Panc1 (cell line): Measurements from ENCODE around the gene NUP50.

Experiments used
- POLR2AphosphoS5 ChIP-seq: IDR thresholded peaks from 2 replicates; pipeline ENCODE4 v1.6.1; 2012; ENCODE audit warnings: mild to moderate bottlenecking, low read depth, low read length, moderate library complexity
- SIN3A ChIP-seq: IDR thresholded peaks from 2 replicates; pipeline ENCODE4 v1.6.1; 2012; ENCODE audit warnings: low read depth, mild to moderate bottlenecking, low read length, moderate library complexity, borderline replicate concordance; ENCODE audit not compliant: insufficient read depth
- TF ChIP-seq, protein P1 (sequence below), 2 experiments: IDR thresholded peaks; 2 replicates each; pipeline ENCODE4 v1.6.1; 2011 to 2012; ENCODE audit warnings: low read depth in 2 of 2, control low read depth in 1 of 2, low read length in 1 of 2, mild to moderate bottlenecking in 1 of 2, moderate library complexity in 1 of 2; ENCODE audit not compliant: insufficient read depth in 1 of 2
- TF ChIP-seq, protein P2 (sequence below): fragments of 450-650 bp; IDR thresholded peaks from 2 replicates; pipeline ENCODE4 v1.5.1; 2017; ENCODE audit warnings: mild to moderate bottlenecking

DNA sequence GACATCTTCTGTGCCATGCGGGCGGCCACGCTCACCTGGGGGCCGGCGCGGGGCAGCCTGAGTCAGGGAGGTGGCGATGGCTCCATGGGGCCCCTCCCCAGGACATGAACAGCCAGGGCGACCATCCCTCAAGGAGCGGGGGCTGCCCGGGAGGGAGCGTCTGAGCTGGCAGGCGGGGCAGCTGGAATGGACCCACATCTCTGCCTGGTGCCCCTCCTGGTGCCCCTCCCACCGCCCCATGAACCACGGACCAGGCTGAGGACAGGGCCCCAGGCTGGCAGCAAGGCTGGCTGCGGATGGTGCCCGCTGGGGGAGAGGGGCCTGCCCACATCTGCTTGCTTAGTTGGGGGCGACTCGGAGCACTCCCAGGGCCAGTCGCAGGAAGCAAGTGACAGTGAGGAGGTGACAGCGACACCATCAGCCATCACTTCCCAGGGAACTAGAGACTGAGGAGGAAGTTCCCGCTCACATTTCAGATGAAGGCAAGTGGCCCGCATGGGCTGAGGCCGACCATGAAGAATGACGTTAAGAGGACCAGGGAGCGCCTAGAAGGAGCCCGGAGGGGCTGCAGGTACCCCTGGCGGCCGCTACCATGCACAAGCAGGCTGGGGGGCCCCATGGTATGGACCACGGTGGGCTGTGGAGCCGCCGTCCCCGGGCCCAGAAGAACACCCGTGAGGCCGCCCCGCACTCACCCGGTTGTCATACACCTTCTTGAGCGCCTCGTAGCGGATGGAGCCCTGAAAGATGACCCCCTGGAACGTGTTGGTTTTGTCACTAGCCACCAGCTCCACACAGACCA lies 39.6 kb downstream of the NUP50 start:
- TF ChIP-seq, protein P1, sequence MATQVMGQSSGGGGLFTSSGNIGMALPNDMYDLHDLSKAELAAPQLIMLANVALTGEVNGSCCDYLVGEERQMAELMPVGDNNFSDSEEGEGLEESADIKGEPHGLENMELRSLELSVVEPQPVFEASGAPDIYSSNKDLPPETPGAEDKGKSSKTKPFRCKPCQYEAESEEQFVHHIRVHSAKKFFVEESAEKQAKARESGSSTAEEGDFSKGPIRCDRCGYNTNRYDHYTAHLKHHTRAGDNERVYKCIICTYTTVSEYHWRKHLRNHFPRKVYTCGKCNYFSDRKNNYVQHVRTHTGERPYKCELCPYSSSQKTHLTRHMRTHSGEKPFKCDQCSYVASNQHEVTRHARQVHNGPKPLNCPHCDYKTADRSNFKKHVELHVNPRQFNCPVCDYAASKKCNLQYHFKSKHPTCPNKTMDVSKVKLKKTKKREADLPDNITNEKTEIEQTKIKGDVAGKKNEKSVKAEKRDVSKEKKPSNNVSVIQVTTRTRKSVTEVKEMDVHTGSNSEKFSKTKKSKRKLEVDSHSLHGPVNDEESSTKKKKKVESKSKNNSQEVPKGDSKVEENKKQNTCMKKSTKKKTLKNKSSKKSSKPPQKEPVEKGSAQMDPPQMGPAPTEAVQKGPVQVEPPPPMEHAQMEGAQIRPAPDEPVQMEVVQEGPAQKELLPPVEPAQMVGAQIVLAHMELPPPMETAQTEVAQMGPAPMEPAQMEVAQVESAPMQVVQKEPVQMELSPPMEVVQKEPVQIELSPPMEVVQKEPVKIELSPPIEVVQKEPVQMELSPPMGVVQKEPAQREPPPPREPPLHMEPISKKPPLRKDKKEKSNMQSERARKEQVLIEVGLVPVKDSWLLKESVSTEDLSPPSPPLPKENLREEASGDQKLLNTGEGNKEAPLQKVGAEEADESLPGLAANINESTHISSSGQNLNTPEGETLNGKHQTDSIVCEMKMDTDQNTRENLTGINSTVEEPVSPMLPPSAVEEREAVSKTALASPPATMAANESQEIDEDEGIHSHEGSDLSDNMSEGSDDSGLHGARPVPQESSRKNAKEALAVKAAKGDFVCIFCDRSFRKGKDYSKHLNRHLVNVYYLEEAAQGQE (IDR thresholded peaks at IDR 0.05; ENCODE audit: insufficient read depth in 1 of 2, low read depth in 2 of 2, low read length in 1 of 2), result no peak
- TF ChIP-seq, protein P2, sequence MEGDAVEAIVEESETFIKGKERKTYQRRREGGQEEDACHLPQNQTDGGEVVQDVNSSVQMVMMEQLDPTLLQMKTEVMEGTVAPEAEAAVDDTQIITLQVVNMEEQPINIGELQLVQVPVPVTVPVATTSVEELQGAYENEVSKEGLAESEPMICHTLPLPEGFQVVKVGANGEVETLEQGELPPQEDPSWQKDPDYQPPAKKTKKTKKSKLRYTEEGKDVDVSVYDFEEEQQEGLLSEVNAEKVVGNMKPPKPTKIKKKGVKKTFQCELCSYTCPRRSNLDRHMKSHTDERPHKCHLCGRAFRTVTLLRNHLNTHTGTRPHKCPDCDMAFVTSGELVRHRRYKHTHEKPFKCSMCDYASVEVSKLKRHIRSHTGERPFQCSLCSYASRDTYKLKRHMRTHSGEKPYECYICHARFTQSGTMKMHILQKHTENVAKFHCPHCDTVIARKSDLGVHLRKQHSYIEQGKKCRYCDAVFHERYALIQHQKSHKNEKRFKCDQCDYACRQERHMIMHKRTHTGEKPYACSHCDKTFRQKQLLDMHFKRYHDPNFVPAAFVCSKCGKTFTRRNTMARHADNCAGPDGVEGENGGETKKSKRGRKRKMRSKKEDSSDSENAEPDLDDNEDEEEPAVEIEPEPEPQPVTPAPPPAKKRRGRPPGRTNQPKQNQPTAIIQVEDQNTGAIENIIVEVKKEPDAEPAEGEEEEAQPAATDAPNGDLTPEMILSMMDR, result no peak
- TF ChIP-seq POLR2AphosphoS5 (no peak), SIN3A (no peak)
